AG09319 (cell line): ENCODE measurements around the gene DMTF1.

Experiments
- DNase-seq: peaks from one replicate; pipeline ENCODE4 v3.0.0-alpha.2; 2010; ENCODE audit warnings: low read depth; ENCODE audit errors: extremely low read depth
- CTCF ChIP-seq: IDR thresholded peaks from 2 replicates; pipeline ENCODE4 v1.5.1; 2011; ENCODE audit warnings: low read depth, mild to moderate bottlenecking, inconsistent platforms, low read length, moderate library complexity

Gene DMTF1

GRCh38 chr7:87129332-87129731, 22.9 kb upstream of the DMTF1 start:
- DNase-seq: no peak
- no peak for TF ChIP-seq CTCF

GRCh38 chr7:87129848-87130247, 22.4 kb upstream of the DMTF1 start:
- DNase-seq: no peak
- no peak for TF ChIP-seq CTCF

- no peak for DNase-seq
- no peak for TF ChIP-seq CTCF
Observed at GRCh38 chr7:87131771-87132170, 20.5 kb upstream of the DMTF1 start.

GRCh38 chr7:87137271-87137670, 15.0 kb upstream of the DMTF1 start:
- no peak for TF ChIP-seq CTCF
- no peak for DNase-seq

- TF ChIP-seq CTCF: no peak
- DNase-seq: no peak
Observed at GRCh38 chr7:87139514-87139913, 12.7 kb upstream of the DMTF1 start.

GRCh38 chr7:87140271-87140748, 11.9 kb upstream of the DMTF1 start:
- TF ChIP-seq CTCF: no peak
- no peak for DNase-seq

GRCh38 chr7:87144173-87144657, 8.0 kb upstream of the DMTF1 start:
- TF ChIP-seq CTCF: no peak
- no peak for DNase-seq
